GM12874 (cell line): ENCODE measurements around the gene USP21.

Experiments used
- CTCF ChIP-seq: IDR thresholded peaks from 2 replicates; pipeline ENCODE4 v1.5.1; 2011; ENCODE audit warnings: low read depth, mild to moderate bottlenecking, control low read depth, low read length, moderate library complexity; ENCODE audit not compliant: insufficient read depth

USP21 gene

GRCh38 chr1:161166669-161167548, 7.6 kb downstream of the USP21 start:
- no peak for TF ChIP-seq CTCF

- TF ChIP-seq CTCF: no peak
Measured at GRCh38 chr1:161168906-161169305, 9.6 kb downstream of the USP21 start.

GRCh38 chr1:161171191-161171590, 11.9 kb downstream of the USP21 start:
- TF ChIP-seq CTCF: no peak

GRCh38 chr1:161171696-161172095, 12.4 kb downstream of the USP21 start:
- TF ChIP-seq CTCF: no peak

GRCh38 chr1:161172349-161172748, 13.0 kb downstream of the USP21 start:
- TF ChIP-seq CTCF: no peak

- TF ChIP-seq CTCF: no peak
Measured at GRCh38 chr1:161172776-161173376, 13.6 kb downstream of the USP21 start.

GRCh38 chr1:161173711-161174110, 14.4 kb downstream of the USP21 start:
- TF ChIP-seq CTCF: no peak
